ENCODE data around the gene PHACTR4. TPM values are rescaled to one million over a fixed set of nuclear protein-coding genes. Genes with fewer than 3 reads are reported as not detected.

The PHACTR4 gene
- total and polyA plus RNA-seq, 2 donors (not counting 3 experiments of a cell fraction or from before 2014, with no cell fraction given): 25.4 to 61.0 TPM

DNA sequence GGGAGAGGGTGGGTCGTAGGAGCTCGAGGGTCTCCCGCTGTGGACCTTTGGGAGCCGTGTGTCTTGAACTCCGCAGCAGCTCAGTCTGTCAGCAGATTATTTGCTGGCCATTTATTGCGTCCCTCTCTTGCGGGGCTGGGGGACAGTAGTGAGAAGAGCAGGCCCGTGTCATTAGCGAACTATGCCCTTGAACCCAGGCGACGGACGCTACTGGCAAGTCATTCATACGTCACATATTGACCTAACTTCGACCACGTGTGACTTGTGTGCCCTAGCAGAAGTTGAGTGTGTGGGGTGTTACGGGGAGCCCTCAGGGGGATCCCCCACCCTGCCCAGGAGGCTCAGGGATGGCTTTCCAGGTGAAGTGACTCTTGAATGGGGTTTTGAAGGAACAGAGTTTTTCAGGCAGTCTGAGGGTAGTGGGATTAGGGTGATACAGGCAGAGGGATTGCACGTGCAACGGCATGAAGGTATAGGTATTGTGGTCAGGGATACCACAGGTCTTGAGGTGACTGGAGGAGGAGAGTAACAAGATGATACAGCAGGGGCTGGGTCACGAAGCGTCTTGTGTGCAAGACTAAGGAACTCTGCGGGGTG lies 149.3 kb downstream of the PHACTR4 start:
- H3K4me2 ChIP-seq (ENCODE audit: insufficient read depth, low read length): peak overlapping the region; percentile 92
- no peaks in the 10 kb centered on the region for H3K9me1 ChIP-seq (replicated peaks; ENCODE audit: control insufficient read depth, extremely low read depth, insufficient read depth, low read length)
- H3K79me2 ChIP-seq (ENCODE audit: control insufficient read depth, insufficient read depth, low read length): peaks cover 47% of the 10 kb centered on the region
- H3K36me3 ChIP-seq (ENCODE audit: control insufficient read depth in 2 of 2, extremely low read depth in 1 of 2, insufficient read depth in 2 of 2, low read length in 2 of 2): no peaks in the 10 kb centered on the region
- FAIRE-seq (peak; percentile 64), DNase-seq (ENCODE audit: low read depth, low spot score) (no peak)
- peak overlapping the region; percentile 75 for H3K9ac ChIP-seq (replicated peaks; ENCODE audit: extremely low read depth, insufficient read depth, low read length)
- CTCF ChIA-PET: interaction anchor here (0.6 to 2.6 kb wide), 13 partner anchors 9 to 358 kb away, joined by 3 to 53 read pairs (median 4); partner anchors contain the start of genes RCC1 and TRNAU1AP
- TF ChIP-seq POLR2AphosphoS5 (IDR thresholded peaks at IDR 0.05; ENCODE audit: insufficient read depth, low read depth, low read length) (no peak), FOS (IDR thresholded peaks at IDR 0.05; ENCODE audit: borderline replicate concordance, insufficient read depth, low read length) (no peak), POLR2A (IDR thresholded peaks at IDR 0.05; ENCODE audit: low read depth, low read length) (no peak), EZH2 (IDR thresholded peaks at IDR 0.05; ENCODE audit: borderline replicate concordance, low read depth, low read length, severe bottlenecking) (no peak), JUN (IDR thresholded peaks at IDR 0.05; ENCODE audit: borderline replicate concordance, insufficient read depth, insufficient read length, low read depth) (no peak)
- TF ChIP-seq, protein P1, sequence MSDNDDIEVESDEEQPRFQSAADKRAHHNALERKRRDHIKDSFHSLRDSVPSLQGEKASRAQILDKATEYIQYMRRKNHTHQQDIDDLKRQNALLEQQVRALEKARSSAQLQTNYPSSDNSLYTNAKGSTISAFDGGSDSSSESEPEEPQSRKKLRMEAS (IDR thresholded peaks at IDR 0.05; ENCODE audit: insufficient read depth, insufficient read length): no peak
- peaks cover 14% of the 10 kb centered on the region for H3K4me1 ChIP-seq (ENCODE audit: control insufficient read depth, extremely low read depth, insufficient read depth, low read length)
- H3K27me3 ChIP-seq (ENCODE audit: control insufficient read depth in 2 of 2, insufficient read depth in 2 of 2, low read length in 2 of 2): no peaks in the 10 kb centered on the region
- no peaks in the 10 kb centered on the region for H4K20me1 ChIP-seq (replicated peaks; ENCODE audit: control insufficient read depth, extremely low read depth, insufficient read depth, low read length)
- H3K27ac ChIP-seq (ENCODE audit: insufficient read depth, low read depth, low read length): peak overlapping the region; percentile 46
- BruUV-seq (replicated peaks): TSS peak; percentile 7
- intact Hi-C loops (cut with micrococcal nuclease) (loop anchor here (1.0 to 5.0 kb wide), 6 partner anchors 34 to 358 kb away; partner anchors contain the start of genes TAF12, TRNAU1AP and YTHDF2), dilution Hi-C loops (cut with MboI; ENCODE audit: extremely low pct_ligation_motif_present, low sequenced_read_pairs) (no loop called here)
- H2AFZ ChIP-seq (ENCODE audit: low read depth, low read length): peak overlapping the region; percentile 21
- H3K4me3 ChIP-seq (replicated peaks in 1 of 3; ENCODE audit: insufficient read depth in 1 of 3, low read depth in 1 of 3, low read length in 3 of 3): peak overlapping the region; percentile 22 to 73 (median 52)
- POLR2A ChIA-PET: interaction anchor here (0.7 to 1.1 kb wide), 2 partner anchors 13 to 81 kb away, joined by 3 read pairs; partner anchors contain the start of gene RCC1
- H3K9me3 ChIP-seq (replicated peaks; ENCODE audit: control insufficient read depth, insufficient read depth, low read length): no peaks in the 10 kb centered on the region

Measured in endothelial cell of umbilical vein (primary cell).